ENCODE measurements around the gene ETFA. TPM values are rescaled to one million over a fixed set of nuclear protein-coding genes. Genes with fewer than 3 reads are reported as not detected.

ETFA gene
- total and polyA plus RNA-seq, 10 of the 15 experiments (the other 5 are each of a cell fraction or from before 2014, with no cell fraction given) = 114 to 331 (median 152) TPM

DNA sequence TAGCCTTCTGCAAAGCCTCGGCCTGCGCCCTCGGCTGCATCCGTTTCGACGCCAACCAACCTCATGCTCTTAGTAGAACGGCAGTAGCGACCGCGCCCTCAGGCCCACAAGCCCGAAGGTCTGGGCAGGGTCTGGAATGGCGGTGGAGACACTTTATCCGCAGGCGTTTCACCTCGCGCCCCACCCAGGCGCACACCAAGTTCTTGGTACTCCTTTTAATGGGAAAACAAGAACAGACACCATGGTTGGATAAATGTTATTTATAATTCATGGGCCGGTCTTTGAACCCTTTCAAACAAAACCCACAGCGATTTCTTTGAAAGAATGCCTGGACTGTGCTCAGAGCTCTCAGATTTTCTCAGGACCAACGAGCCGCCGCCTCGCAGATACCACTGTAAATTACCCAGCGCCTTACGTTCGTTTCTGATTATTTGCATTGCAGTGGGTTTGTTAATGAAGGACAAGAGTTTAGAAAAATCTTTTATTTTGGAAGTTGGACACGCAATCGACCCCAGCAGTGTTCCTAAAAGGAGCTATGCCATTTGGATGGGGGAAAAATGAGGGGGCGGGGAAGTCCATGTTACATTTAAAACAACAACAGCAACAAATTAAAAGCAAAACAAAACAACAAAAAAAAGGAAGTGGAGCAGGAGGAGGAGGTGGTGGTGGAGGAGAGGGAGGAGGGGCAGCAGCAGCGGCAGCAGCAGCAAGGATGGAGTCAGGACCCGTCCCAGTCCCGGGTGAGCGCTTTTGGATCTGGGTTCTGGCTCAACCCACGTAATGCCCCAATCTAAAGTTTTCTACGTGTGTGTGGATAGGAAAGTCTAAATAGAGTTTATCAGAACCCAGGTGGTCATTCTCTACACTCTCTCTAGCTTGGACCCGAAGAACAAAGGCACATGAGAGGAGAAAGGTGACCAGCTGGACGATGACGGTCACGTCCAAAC is 24.3 kb upstream of the ETFA start:
- Histone ChIP-seq H2AFZ (ENCODE audit: control insufficient read depth, low read depth, low read length) (peak overlapping the region; percentile 59), H3K9ac (ENCODE audit: control insufficient read depth, insufficient read depth, low read length) (peak overlapping the region; percentile 73), H3K9me3 (replicated peaks; ENCODE audit: control insufficient read depth, insufficient read depth, low read length) (no peaks in the 10 kb centered on the region; the same call in 1 of the 3 replicates), H4K20me1 (ENCODE audit: control insufficient read depth, insufficient read depth) (no peaks in the 10 kb centered on the region), H3K4me3 (peak overlapping the region; percentile 62), H3K4me1 (ENCODE audit: control insufficient read depth, insufficient read depth, low read length) (peaks cover 22% of the 10 kb centered on the region), H3K79me2 (ENCODE audit: control insufficient read depth, insufficient read depth, low read length) (no peaks in the 10 kb centered on the region; the same call in 1 of the 2 replicates), H3K36me3 (ENCODE audit: control insufficient read depth in 2 of 2, insufficient read depth in 2 of 2, low read length in 1 of 2) (no peaks in the 10 kb centered on the region), H3K27me3 (replicated peaks in 1 of 2; ENCODE audit: control insufficient read depth in 2 of 2, insufficient read depth in 2 of 2, low read length in 1 of 2) (peaks cover 8 to 17% of the 10 kb centered on the region in 2 experiments), H3K27ac (ENCODE audit: control insufficient read depth, insufficient read depth) (peak overlapping the region; percentile 51), H3K4me2 (ENCODE audit: control insufficient read depth, insufficient read depth) (peak overlapping the region; percentile 91)
- no peak for DNase-seq (ENCODE audit: low read depth, low spot score)
- peak; percentile 22; the same call in 1 of the 3 replicates for ATAC-seq
- SMC1A ChIA-PET (ENCODE audit: uncharacterized antibody, unreplicated experiment) = interaction anchor here (0.8 to 1.0 kb wide), 2 partner anchors 8 to 9 kb away, joined by 3 read pairs; no protein-coding TSS in a partner anchor
- intact Hi-C loops (cut with micrococcal nuclease; ENCODE audit: unreplicated experiment) (loop anchor here (5.0 kb wide), 1 partner anchor 143 kb away; no protein-coding TSS in a partner anchor), in situ Hi-C loops (cut with MboI) (no loop called here)
- CTCF ChIA-PET = interaction anchor here (0.7 to 1.0 kb wide), 4 partner anchors 9 to 18 kb away, joined by 3 read pairs; no protein-coding TSS in a partner anchor
- RAD21 ChIA-PET (ENCODE audit: unreplicated experiment) = interaction anchor here (0.7 to 1.0 kb wide), 3 partner anchors 9 to 108 kb away, joined by 3 read pairs; no protein-coding TSS in a partner anchor
- BruUV-seq (replicated peaks) = no TSS peak
- FAIRE-seq = peak; percentile 64
- POLR2A ChIA-PET = interaction anchor here (0.7 kb wide), 1 partner anchor 11 kb away, joined by 3 read pairs; no protein-coding TSS in a partner anchor
- WGBS (ENCODE audit: insufficient coverage, insufficient replicate concordance, low lambda C conversion rate, missing lambda C conversion rate) = 3% methylated on average over 39 of the region's 39 CpGs
- TF ChIP-seq, protein P1, sequence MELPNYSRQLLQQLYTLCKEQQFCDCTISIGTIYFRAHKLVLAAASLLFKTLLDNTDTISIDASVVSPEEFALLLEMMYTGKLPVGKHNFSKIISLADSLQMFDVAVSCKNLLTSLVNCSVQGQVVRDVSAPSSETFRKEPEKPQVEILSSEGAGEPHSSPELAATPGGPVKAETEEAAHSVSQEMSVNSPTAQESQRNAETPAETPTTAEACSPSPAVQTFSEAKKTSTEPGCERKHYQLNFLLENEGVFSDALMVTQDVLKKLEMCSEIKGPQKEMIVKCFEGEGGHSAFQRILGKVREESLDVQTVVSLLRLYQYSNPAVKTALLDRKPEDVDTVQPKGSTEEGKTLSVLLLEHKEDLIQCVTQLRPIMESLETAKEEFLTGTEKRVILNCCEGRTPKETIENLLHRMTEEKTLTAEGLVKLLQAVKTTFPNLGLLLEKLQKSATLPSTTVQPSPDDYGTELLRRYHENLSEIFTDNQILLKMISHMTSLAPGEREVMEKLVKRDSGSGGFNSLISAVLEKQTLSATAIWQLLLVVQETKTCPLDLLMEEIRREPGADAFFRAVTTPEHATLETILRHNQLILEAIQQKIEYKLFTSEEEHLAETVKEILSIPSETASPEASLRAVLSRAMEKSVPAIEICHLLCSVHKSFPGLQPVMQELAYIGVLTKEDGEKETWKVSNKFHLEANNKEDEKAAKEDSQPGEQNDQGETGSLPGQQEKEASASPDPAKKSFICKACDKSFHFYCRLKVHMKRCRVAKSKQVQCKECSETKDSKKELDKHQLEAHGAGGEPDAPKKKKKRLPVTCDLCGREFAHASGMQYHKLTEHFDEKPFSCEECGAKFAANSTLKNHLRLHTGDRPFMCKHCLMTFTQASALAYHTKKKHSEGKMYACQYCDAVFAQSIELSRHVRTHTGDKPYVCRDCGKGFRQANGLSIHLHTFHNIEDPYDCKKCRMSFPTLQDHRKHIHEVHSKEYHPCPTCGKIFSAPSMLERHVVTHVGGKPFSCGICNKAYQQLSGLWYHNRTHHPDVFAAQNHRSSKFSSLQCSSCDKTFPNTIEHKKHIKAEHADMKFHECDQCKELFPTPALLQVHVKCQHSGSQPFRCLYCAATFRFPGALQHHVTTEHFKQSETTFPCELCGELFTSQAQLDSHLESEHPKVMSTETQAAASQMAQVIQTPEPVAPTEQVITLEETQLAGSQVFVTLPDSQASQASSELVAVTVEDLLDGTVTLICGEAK (IDR thresholded peaks at IDR 0.05; ENCODE audit: borderline replicate concordance) = peak; percentile 77
- no peak for TF ChIP-seq MYC (IDR thresholded peaks at IDR 0.05; ENCODE audit: insufficient read depth, insufficient read length, insufficient replicate concordance, low read length, severe bottlenecking)
- 0 out of 2 replicates have a peak, but pooled peaks have one; percentile 23 for TF ChIP-seq NBN (IDR thresholded peaks at IDR 0.05)
- no peak for TF ChIP-seq SIX5 (IDR thresholded peaks at IDR 0.05; ENCODE audit: low read depth, low read length, severe bottlenecking)
- no peak for TF ChIP-seq MEF2B (IDR thresholded peaks at IDR 0.05; ENCODE audit: partially characterized antibody, poor library complexity, severe bottlenecking)
- TF ChIP-seq TCF7 (IDR thresholded peaks at IDR 0.05; ENCODE audit: borderline replicate concordance) = no peak
- TF ChIP-seq TBL1XR1 (IDR thresholded peaks at IDR 0.05; ENCODE audit: low read depth, low read length) = 0 out of 2 replicates have a peak, but pooled peaks have one; percentile 31
- TF ChIP-seq HDAC6 (IDR thresholded peaks at IDR 0.05; ENCODE audit: unreplicated experiment) = no peak
- no peak for TF ChIP-seq TAF1 (IDR thresholded peaks at IDR 0.05; ENCODE audit: borderline replicate concordance, low read depth, low read length)
- TF ChIP-seq, protein P2, sequence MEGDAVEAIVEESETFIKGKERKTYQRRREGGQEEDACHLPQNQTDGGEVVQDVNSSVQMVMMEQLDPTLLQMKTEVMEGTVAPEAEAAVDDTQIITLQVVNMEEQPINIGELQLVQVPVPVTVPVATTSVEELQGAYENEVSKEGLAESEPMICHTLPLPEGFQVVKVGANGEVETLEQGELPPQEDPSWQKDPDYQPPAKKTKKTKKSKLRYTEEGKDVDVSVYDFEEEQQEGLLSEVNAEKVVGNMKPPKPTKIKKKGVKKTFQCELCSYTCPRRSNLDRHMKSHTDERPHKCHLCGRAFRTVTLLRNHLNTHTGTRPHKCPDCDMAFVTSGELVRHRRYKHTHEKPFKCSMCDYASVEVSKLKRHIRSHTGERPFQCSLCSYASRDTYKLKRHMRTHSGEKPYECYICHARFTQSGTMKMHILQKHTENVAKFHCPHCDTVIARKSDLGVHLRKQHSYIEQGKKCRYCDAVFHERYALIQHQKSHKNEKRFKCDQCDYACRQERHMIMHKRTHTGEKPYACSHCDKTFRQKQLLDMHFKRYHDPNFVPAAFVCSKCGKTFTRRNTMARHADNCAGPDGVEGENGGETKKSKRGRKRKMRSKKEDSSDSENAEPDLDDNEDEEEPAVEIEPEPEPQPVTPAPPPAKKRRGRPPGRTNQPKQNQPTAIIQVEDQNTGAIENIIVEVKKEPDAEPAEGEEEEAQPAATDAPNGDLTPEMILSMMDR (IDR thresholded peaks at IDR 0.05 in 2 of 3, conservative IDR thresholded peaks at IDR 0.05 in 1 of 3; ENCODE audit: control insufficient read depth in 2 of 3, extremely low read depth in 1 of 3, insufficient read depth in 1 of 3, low read depth in 3 of 3, low read length in 3 of 3) = no peak
- peak; percentile 93 for TF ChIP-seq SPI1 (IDR thresholded peaks at IDR 0.05; ENCODE audit: borderline replicate concordance, insufficient read depth, low read depth, low read length)
- peak; percentile 31 to 32; a peak in 2 of 4 replicates for TF ChIP-seq IKZF2 (IDR thresholded peaks at IDR 0.05)

Data from GM12878 (cell line).